H9 (cell line): ENCODE results near the gene SEPTIN5. TPM values are rescaled to one million over a fixed set of nuclear protein-coding genes. Genes with fewer than 3 reads are reported as not detected.

Source experiments
- DNase-seq: peaks from one replicate; pipeline ENCODE4 v3.0.0-alpha.2; 2017
- H2AFZ ChIP-seq: one replicate; pipeline ENCODE4 v1.6.1; 2013; ENCODE audit warnings: mild to moderate bottlenecking, low read length, control low read depth, moderate library complexity
- H2AK5ac ChIP-seq: 2 replicates; pipeline ENCODE4 v1.6.1; 2013; ENCODE audit warnings: low read length, control low read depth, mixed read lengths; ENCODE audit not compliant: insufficient read length
- H2BK120ac ChIP-seq: one replicate; pipeline ENCODE4 v1.6.1; 2013; ENCODE audit warnings: low read depth, mild to moderate bottlenecking, low read length, control low read depth, inconsistent platforms; ENCODE audit not compliant: poor library complexity, severe bottlenecking
- H2BK12ac ChIP-seq: 2 replicates; pipeline ENCODE4 v1.6.1; 2013; ENCODE audit warnings: low read length, control low read depth, mixed read lengths, low read depth; ENCODE audit not compliant: insufficient read length
- H2BK15ac ChIP-seq: 2 replicates; pipeline ENCODE4 v1.6.1; 2013; ENCODE audit warnings: low read depth, low read length, control low read depth
- H2BK20ac ChIP-seq: one replicate; pipeline ENCODE4 v1.6.1; 2013; ENCODE audit warnings: low read depth, mild to moderate bottlenecking, low read length, control low read depth, inconsistent platforms; ENCODE audit not compliant: poor library complexity, severe bottlenecking
- H2BK5ac ChIP-seq: 2 replicates; pipeline ENCODE4 v1.6.1; 2013; ENCODE audit warnings: low read length, control low read depth, mixed read lengths; ENCODE audit not compliant: insufficient read length
- H3K14ac ChIP-seq: 2 replicates; pipeline ENCODE4 v1.6.1; 2013; ENCODE audit warnings: low read length, control low read depth; ENCODE audit not compliant: insufficient read depth
- H3K18ac ChIP-seq: 2 replicates; pipeline ENCODE4 v1.6.1; 2013; ENCODE audit warnings: low read depth, mild to moderate bottlenecking, mixed read lengths, low read length, control low read depth; ENCODE audit not compliant: insufficient read length
- H3K23ac ChIP-seq: 2 replicates; pipeline ENCODE4 v1.6.1; 2013; ENCODE audit warnings: low read length, control low read depth, mixed read lengths, low read depth; ENCODE audit not compliant: insufficient read length
- H3K23me2 ChIP-seq: 2 replicates; pipeline ENCODE4 v1.6.1; 2013; ENCODE audit warnings: low read depth, mild to moderate bottlenecking, mixed read lengths, low read length, control low read depth; ENCODE audit not compliant: insufficient read length, poor library complexity, severe bottlenecking
- H3K27ac ChIP-seq: 2 replicates; pipeline ENCODE4 v1.5.1; 2013; ENCODE audit warnings: low read length, control low read depth, mixed read lengths, low read depth; ENCODE audit not compliant: insufficient read length
- H3K27me3 ChIP-seq: 2 replicates; pipeline ENCODE4 v1.6.1; 2013; ENCODE audit warnings: low read length, control low read depth, inconsistent platforms; ENCODE audit not compliant: insufficient read depth
- H3K4ac ChIP-seq: 2 replicates; pipeline ENCODE4 v1.6.1; 2013; ENCODE audit warnings: low read depth, mild to moderate bottlenecking, control low read depth, inconsistent platforms, low read length, moderate library complexity
- H3K4me1 ChIP-seq: 2 replicates; pipeline ENCODE4 v1.6.1; 2013; ENCODE audit warnings: low read length, control low read depth, inconsistent platforms; ENCODE audit not compliant: insufficient read depth
- H3K4me2 ChIP-seq: 2 replicates; pipeline ENCODE4 v1.6.1; 2013; ENCODE audit warnings: low read length, control low read depth, mixed read lengths; ENCODE audit not compliant: insufficient read length, insufficient read depth
- H3K56ac ChIP-seq: 2 replicates; pipeline ENCODE4 v1.6.1; 2013; ENCODE audit warnings: low read depth, mild to moderate bottlenecking, mixed read lengths, low read length, control low read depth; ENCODE audit not compliant: insufficient read length
- H3K79me1 ChIP-seq: 2 replicates; pipeline ENCODE4 v1.6.1; 2013; ENCODE audit warnings: low read depth, mild to moderate bottlenecking, moderate library complexity, low read length, control low read depth, inconsistent platforms; ENCODE audit not compliant: insufficient read depth, poor library complexity, severe bottlenecking
- H3K79me2 ChIP-seq: 2 replicates; pipeline ENCODE4 v1.6.1; 2013; ENCODE audit warnings: low read length, control low read depth, inconsistent platforms; ENCODE audit not compliant: insufficient read depth
- H3K9ac ChIP-seq: 2 replicates; pipeline ENCODE4 v1.6.1; 2013; ENCODE audit warnings: low read length, control low read depth, mixed read lengths; ENCODE audit not compliant: insufficient read length; ENCODE audit errors: extremely low read depth
- H3K9me3 ChIP-seq: one replicate; pipeline ENCODE4 v1.6.1; 2013; ENCODE audit warnings: low read depth, low read length, inconsistent platforms; ENCODE audit not compliant: control insufficient read depth
- H3T11ph ChIP-seq: one replicate; pipeline ENCODE4 v1.6.1; 2013; ENCODE audit warnings: mild to moderate bottlenecking, low read length, control low read depth, inconsistent platforms
- H4K20me1 ChIP-seq: one replicate; pipeline ENCODE4 v1.6.1; 2013; ENCODE audit not compliant: control insufficient read depth, insufficient read length, insufficient read depth
- H4K5ac ChIP-seq: 2 replicates; pipeline ENCODE4 v1.6.1; 2013; ENCODE audit warnings: low read depth, mild to moderate bottlenecking, mixed read lengths, low read length, control low read depth; ENCODE audit not compliant: insufficient read length
- H4K8ac ChIP-seq: replicated peaks from 2 replicates; pipeline ENCODE4 v1.6.1; 2013; ENCODE audit warnings: low read length, control low read depth, mixed read lengths, low read depth; ENCODE audit not compliant: insufficient read length
- H4K91ac ChIP-seq: 2 replicates; pipeline ENCODE4 v1.6.1; 2013; ENCODE audit warnings: low read depth, mild to moderate bottlenecking, moderate library complexity, mixed read lengths, low read length, control low read depth; ENCODE audit not compliant: insufficient read length
- H3K27ac Mint-ChIP-seq, 3 experiments: 2 replicates in 2 of 3; 3 replicates in 1 of 3; pipeline ENCODE4 v1.8.0; 2020 to 2021; ENCODE audit warnings: mixed read lengths in 3 of 3, mild to moderate bottlenecking in 1 of 3, moderate library complexity in 1 of 3
- H3K27me3 Mint-ChIP-seq: 2 replicates; pipeline ENCODE4 v1.8.0; 2021; ENCODE audit warnings: low read depth, mild to moderate bottlenecking, moderate library complexity, mixed read lengths
- H3K36me3 Mint-ChIP-seq, 3 experiments: 2 replicates in 2 of 3; 3 replicates in 1 of 3; pipeline ENCODE4 v1.8.0; 2020 to 2021; ENCODE audit warnings: low read depth in 3 of 3, mixed read lengths in 3 of 3; ENCODE audit not compliant: insufficient read depth in 1 of 3
- H3K4me1 Mint-ChIP-seq, 2 experiments: 2 replicates each; pipeline ENCODE4 v1.8.0; 2020; ENCODE audit warnings: mixed read lengths in 2 of 2
- H3K4me3 Mint-ChIP-seq, 2 experiments: 2 replicates in 1 of 2; 3 replicates in 1 of 2; pipeline ENCODE4 v1.8.0; 2020 to 2021; ENCODE audit warnings: mild to moderate bottlenecking in 2 of 2, mixed read lengths in 2 of 2, moderate library complexity in 1 of 2
- H3K9me3 Mint-ChIP-seq, 2 experiments: 2 replicates in 1 of 2; 3 replicates in 1 of 2; pipeline ENCODE4 v1.8.0; 2020; ENCODE audit warnings: mild to moderate bottlenecking in 2 of 2, mixed read lengths in 2 of 2, moderate library complexity in 1 of 2
- WGBS: extraction: QIAGEN DNeasy Blood & Tissue Kit; methylation state at CpG from one replicate; pipeline ENCODE4 v1.1.7; 2013; ENCODE audit warnings: missing lambda C conversion rate, low lambda C conversion rate, mixed read lengths; ENCODE audit not compliant: insufficient read length; ENCODE audit errors: extremely low coverage; 5-methylcytosine and 5-hydroxymethylcytosine counted together
- total RNA-seq: library from RNA; stranded (reverse); gene quantifications from 2 replicates; pipeline ENCODE4 v1.2.1, GENCODE V29; 2021
- TF ChIP-seq, protein P1 (sequence below): fragments of 200-600 bp; sonication (generic); conservative IDR thresholded peaks from 3 replicates; pipeline ENCODE4 v1.8.0; 2021; ENCODE audit warnings: antibody characterized with exemption, mild to moderate bottlenecking

The SEPTIN5 gene
- total RNA-seq, 1 experiment from 2014 or later, result 17.8 TPM

GRCh38 chr22:19671316-19671715 is 43.0 kb upstream of the SEPTIN5 start:
- Histone ChIP-seq H4K8ac (no peak overlapping the region), H2BK120ac (no peak overlapping the region)
- WGBS, result no CpG with 5 or more reads among the region's 3 CpGs

More at GRCh38 chr22:19671316-19671715, 43.0 kb upstream of the SEPTIN5 start:
- peaks cover 24% of the 10 kb centered on the region for H3K27me3 Mint-ChIP-seq
- Histone ChIP-seq H4K5ac (no peak overlapping the region), H3K27me3 (no peaks in the 10 kb centered on the region), H2AFZ (no peak overlapping the region), H3K79me1 (no peaks in the 10 kb centered on the region), H3K4me2 (no peak overlapping the region), H4K91ac (no peak overlapping the region), H2AK5ac (no peak overlapping the region), H3K14ac (no peak overlapping the region), H2BK15ac (no peak overlapping the region), H3K23ac (no peak overlapping the region), H2BK20ac (no peak overlapping the region), H3K23me2 (no peaks in the 10 kb centered on the region), H4K20me1 (no peaks in the 10 kb centered on the region), H3T11ph (no peak overlapping the region), H3K4me1 (no peaks in the 10 kb centered on the region; the same call in 1 of the 2 replicates), H3K56ac (no peak overlapping the region), H3K9me3 (no peaks in the 10 kb centered on the region), H3K4ac (no peak overlapping the region), H3K27ac (no peak overlapping the region), H3K79me2 (no peaks in the 10 kb centered on the region), H3K18ac (no peak overlapping the region), H3K9ac (no peak overlapping the region), H2BK5ac (no peak overlapping the region), H2BK12ac (no peak overlapping the region)
- TF ChIP-seq, protein P1, sequence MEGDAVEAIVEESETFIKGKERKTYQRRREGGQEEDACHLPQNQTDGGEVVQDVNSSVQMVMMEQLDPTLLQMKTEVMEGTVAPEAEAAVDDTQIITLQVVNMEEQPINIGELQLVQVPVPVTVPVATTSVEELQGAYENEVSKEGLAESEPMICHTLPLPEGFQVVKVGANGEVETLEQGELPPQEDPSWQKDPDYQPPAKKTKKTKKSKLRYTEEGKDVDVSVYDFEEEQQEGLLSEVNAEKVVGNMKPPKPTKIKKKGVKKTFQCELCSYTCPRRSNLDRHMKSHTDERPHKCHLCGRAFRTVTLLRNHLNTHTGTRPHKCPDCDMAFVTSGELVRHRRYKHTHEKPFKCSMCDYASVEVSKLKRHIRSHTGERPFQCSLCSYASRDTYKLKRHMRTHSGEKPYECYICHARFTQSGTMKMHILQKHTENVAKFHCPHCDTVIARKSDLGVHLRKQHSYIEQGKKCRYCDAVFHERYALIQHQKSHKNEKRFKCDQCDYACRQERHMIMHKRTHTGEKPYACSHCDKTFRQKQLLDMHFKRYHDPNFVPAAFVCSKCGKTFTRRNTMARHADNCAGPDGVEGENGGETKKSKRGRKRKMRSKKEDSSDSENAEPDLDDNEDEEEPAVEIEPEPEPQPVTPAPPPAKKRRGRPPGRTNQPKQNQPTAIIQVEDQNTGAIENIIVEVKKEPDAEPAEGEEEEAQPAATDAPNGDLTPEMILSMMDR, result no peak
- H3K4me3 Mint-ChIP-seq, result no peak overlapping the region
- no peaks in the 10 kb centered on the region; a peak in 1 of 7 replicates for H3K36me3 Mint-ChIP-seq
- no peak for DNase-seq
- H3K4me1 Mint-ChIP-seq, result peaks cover 8 to 16% of the 10 kb centered on the region in 2 experiments; a peak in 3 of 4 replicates
- no peak overlapping the region for H3K27ac Mint-ChIP-seq
- H3K9me3 Mint-ChIP-seq, result no peaks in the 10 kb centered on the region; a peak in 1 of 5 replicates
